Stimulated activated naive CD8-positive, alpha-beta T cell treated with anti-CD3 and anti-CD28 coated beads, Interleukin-15, Interleukin-2, amounts not matched to agents 100 ng/mL and 50 ng/mL, for 24 hours (primary cell): ENCODE data around the gene IMMP2L.

Experiments used
- H3K27ac Mint-ChIP-seq: one replicate; pipeline ENCODE4 v1.8.0; 2021; ENCODE audit warnings: mild to moderate bottlenecking, mixed read lengths
- H3K27me3 Mint-ChIP-seq: one replicate; pipeline ENCODE4 v1.8.0; 2021; ENCODE audit warnings: mixed read lengths
- H3K36me3 Mint-ChIP-seq: one replicate; pipeline ENCODE4 v1.8.0; 2021; ENCODE audit warnings: low read depth, mixed read lengths
- H3K4me1 Mint-ChIP-seq: one replicate; pipeline ENCODE4 v1.8.0; 2021; ENCODE audit warnings: low read depth, mixed read lengths
- H3K4me3 Mint-ChIP-seq: one replicate; pipeline ENCODE4 v1.8.0; 2021; ENCODE audit warnings: mild to moderate bottlenecking, mixed read lengths
- H3K9me3 Mint-ChIP-seq: one replicate; pipeline ENCODE4 v1.8.0; 2021; ENCODE audit warnings: mixed read lengths

The IMMP2L gene

DNA sequence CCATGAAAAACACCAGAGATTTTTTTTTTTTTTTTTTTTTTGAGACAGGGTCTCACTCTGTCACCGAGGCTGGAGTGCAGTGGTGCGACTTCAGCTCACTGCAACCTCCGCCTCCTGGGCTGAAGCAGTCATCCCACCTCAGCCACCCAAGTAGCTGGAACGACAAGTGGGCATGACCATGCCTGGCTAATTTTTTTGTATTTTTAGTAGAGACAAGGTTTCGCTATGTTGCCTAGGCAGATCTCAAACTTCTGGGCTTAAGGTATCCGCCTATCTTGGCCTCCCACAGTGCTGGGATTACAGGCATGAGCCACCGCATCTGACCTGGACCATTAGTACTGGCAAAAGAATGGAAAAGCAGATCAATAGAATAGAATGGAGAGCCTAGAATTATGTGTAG is 530.4 kb downstream of the IMMP2L start:
- H3K9me3 Mint-ChIP-seq: no peaks in the 10 kb centered on the region
- peaks cover 45% of the 10 kb centered on the region for H3K4me1 Mint-ChIP-seq
- no peak overlapping the region for H3K4me3 Mint-ChIP-seq
- H3K27ac Mint-ChIP-seq: no peak overlapping the region
- no peaks in the 10 kb centered on the region for H3K27me3 Mint-ChIP-seq
- H3K36me3 Mint-ChIP-seq: no peaks in the 10 kb centered on the region

DNA sequence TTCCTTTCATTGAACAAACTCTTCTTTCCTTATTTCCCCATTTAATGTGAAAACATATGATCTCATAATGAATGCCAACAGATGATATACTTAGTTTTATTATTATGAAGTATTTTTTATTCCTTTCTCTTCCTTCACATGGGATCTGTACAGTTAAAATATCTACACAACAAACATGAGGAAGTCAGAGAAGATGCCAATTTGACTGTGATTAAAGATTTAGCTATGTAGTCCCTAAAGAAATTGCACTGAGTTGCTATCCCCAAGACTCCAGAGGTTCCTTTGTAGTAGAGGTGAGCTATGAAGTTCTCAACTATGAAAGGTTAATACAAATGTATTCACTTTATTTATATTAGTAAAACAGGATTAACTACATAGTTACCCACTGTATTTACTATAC is 532.0 kb downstream of the IMMP2L start:
- H3K4me3 Mint-ChIP-seq: peak overlapping the region; percentile 73

DNA sequence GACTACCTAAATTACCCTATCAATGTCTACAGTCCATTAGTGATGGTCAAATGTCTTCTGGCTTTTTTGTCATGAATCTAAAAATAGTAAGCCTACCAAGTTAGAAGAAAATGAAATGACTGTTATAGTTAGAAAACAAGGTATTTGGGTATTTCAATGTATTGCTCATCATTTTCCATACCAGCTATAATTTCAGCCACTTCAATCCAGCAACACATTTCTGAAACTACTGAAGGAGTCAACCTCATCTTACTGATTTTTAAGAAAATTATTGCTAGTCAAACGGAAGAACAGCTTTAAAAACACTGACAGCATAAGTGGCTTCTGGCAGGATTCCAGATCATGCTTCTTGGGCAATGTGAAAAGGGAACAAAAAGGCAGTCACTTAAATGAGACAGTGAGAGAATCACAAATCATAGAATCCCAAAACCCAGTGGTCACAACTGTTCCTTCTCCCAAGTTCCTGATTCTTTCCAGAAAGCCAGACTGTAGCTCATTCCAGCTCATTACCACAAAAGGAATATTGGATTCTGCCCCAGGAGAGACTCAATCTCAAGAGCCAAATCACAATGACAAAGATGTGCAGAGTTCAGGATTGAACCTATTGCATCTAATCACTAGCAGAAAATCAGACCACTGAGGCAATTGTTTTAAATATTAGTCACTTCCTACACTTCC is 532.6 kb downstream of the IMMP2L start:
- no peaks in the 10 kb centered on the region for H3K9me3 Mint-ChIP-seq
- H3K27ac Mint-ChIP-seq: peak overlapping the region; percentile 98
- H3K4me1 Mint-ChIP-seq: peaks cover 66% of the 10 kb centered on the region
- no peaks in the 10 kb centered on the region for H3K27me3 Mint-ChIP-seq
- H3K36me3 Mint-ChIP-seq: no peaks in the 10 kb centered on the region
- peak overlapping the region; percentile 73 for H3K4me3 Mint-ChIP-seq

More for the DNA sequence above, 532.0 kb downstream of the IMMP2L start:
- Mint-ChIP-seq H3K27ac (peak overlapping the region; percentile 98), H3K4me1 (peaks cover 59% of the 10 kb centered on the region), H3K9me3 (no peaks in the 10 kb centered on the region), H3K36me3 (no peaks in the 10 kb centered on the region), H3K27me3 (no peaks in the 10 kb centered on the region)

- Mint-ChIP-seq H3K27ac (peak overlapping the region; percentile 98), H3K4me3 (peak overlapping the region; percentile 73), H3K27me3 (no peaks in the 10 kb centered on the region), H3K36me3 (no peaks in the 10 kb centered on the region), H3K9me3 (no peaks in the 10 kb centered on the region), H3K4me1 (peaks cover 71% of the 10 kb centered on the region)
Observed at GRCh38 chr7:111029141-111029572, 533.1 kb downstream of the IMMP2L start.

DNA sequence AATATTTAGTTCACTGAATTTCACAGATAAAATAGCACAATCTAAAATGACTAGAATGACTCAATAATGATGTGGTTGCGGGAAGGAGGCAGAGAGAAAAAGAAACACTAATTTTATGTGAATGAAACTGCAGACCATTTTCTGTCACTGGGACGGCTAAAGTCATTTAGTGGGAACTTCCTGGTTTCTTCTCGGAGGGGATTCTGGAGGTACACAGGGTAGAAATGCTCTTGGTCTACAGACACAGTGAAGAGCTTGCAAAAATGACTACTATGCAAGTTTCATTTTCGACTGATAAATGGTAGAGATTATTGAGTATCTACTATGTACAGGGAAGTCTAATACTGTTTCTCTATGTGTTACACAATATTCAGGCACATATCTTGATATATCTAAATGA is 534.9 kb downstream of the IMMP2L start:
- H3K4me3 Mint-ChIP-seq: peak overlapping the region; percentile 72
- H3K27me3 Mint-ChIP-seq: no peaks in the 10 kb centered on the region
- H3K36me3 Mint-ChIP-seq: peaks cover 4% of the 10 kb centered on the region
- peaks cover 86% of the 10 kb centered on the region for H3K4me1 Mint-ChIP-seq
- peak overlapping the region; percentile 86 for H3K27ac Mint-ChIP-seq
- H3K9me3 Mint-ChIP-seq: peaks cover 3% of the 10 kb centered on the region

DNA sequence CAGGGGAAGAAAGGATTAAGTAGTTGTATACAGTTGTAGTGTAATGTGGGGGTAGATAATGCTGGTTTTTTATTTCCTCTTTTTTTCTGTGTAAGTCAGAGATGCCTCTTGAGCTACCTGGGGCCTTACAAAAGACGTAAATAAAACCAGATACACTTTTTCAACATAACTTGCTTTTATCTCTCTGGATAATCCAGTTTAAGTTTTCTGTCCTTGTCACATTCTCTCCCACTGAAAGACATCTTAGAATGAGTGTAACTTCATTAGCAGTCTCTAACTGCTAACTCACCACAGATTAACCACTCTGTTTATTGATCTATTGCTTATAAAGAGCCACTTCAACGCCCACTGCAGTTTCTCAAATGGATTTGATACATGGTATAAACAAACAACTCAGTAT is 535.5 kb downstream of the IMMP2L start:
- peaks cover 9% of the 10 kb centered on the region for H3K36me3 Mint-ChIP-seq
- H3K9me3 Mint-ChIP-seq: peaks cover 6% of the 10 kb centered on the region
- peak overlapping the region; percentile 86 for H3K27ac Mint-ChIP-seq
- H3K4me3 Mint-ChIP-seq: peak overlapping the region; percentile 64
- no peaks in the 10 kb centered on the region for H3K27me3 Mint-ChIP-seq
- H3K4me1 Mint-ChIP-seq: peaks cover 92% of the 10 kb centered on the region

DNA sequence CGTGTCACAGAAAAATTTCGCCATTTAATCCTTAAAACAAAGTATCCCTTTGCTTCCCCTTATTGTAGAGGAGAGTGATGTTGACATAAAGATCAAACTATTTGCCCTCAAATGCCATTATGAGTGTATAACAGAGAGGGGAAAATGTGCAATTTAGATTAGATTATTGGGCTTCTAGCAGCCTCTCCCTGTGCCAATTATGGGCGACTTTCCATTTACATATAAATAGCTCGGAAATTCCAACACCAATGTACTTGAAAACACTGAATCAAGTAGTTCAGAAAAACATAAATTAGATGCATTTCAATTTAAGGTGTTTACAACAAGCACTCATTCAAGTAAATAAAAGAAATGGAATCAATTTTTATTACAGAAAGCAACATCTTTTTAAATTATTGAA is 535.9 kb downstream of the IMMP2L start:
- Mint-ChIP-seq H3K36me3 (peaks cover 14% of the 10 kb centered on the region), H3K4me1 (peaks cover 92% of the 10 kb centered on the region), H3K27me3 (no peaks in the 10 kb centered on the region), H3K9me3 (peaks cover 8% of the 10 kb centered on the region), H3K4me3 (peak overlapping the region; percentile 64), H3K27ac (peak overlapping the region; percentile 86)

DNA sequence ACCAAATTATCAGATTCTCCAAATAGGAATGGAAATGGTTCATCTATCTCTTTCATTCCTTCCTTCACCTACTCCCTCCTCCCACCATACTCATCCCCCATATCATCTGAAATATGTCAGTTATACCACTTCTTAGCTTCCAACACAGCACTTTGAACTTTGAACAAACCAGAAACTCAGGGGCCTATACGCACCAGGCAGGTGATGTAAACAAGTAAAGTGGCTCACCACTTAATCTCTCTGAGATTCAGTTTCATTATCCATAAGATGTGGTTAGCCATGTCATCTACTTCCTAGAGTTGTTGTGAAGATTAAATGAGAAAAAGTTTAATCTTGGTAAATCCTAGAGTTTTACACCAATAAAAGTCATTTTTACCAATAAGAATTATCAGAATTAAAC is 537.3 kb downstream of the IMMP2L start:
- H3K4me1 Mint-ChIP-seq: peaks cover 95% of the 10 kb centered on the region
- H3K4me3 Mint-ChIP-seq: peak overlapping the region; percentile 63
- peaks cover 11% of the 10 kb centered on the region for H3K9me3 Mint-ChIP-seq
- peaks cover 17% of the 10 kb centered on the region for H3K36me3 Mint-ChIP-seq
- no peaks in the 10 kb centered on the region for H3K27me3 Mint-ChIP-seq
- peak overlapping the region; percentile 87 for H3K27ac Mint-ChIP-seq

DNA sequence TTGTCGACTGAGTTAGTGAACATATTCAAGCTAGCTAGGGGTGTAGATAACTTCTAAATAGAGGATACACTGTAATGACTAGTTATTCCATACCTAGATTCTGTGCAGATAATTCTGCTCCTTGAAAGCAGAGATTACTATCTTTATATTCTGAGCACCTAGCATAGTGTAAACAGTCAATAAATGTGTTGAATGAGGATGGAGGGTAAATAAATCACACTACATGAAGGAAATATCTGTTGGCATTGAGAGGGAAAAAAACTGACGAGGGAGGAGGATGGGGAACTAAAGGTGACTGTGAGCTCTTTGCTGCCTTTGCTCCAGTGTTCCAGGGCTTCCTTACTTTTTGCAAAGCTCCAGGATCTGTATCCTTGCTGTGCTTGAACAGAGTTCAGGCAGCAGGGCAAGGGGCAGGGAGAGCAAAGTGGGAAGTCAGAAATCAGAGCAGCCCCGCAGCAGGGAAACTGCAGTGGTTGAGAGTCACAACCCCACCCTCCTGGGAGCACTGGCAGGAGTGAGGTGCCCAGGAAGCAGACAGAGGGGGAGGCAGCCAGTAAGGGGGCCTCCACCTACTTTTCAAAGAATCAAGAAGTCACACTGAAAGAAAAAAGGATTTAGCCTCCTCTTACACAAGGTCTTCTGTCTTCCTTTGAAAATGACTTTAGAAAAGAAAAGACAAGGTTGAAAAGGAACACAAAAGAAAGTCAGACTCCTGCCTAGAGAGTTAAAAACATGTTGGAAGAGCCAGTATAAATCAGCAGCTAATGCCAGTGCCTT is 543.1 kb downstream of the IMMP2L start:
- Mint-ChIP-seq H3K4me3 (peak overlapping the region; percentile 24), H3K27ac (peak overlapping the region; percentile 84), H3K9me3 (peaks cover 11% of the 10 kb centered on the region), H3K4me1 (peaks cover 85% of the 10 kb centered on the region), H3K27me3 (no peaks in the 10 kb centered on the region), H3K36me3 (peaks cover 17% of the 10 kb centered on the region)

DNA sequence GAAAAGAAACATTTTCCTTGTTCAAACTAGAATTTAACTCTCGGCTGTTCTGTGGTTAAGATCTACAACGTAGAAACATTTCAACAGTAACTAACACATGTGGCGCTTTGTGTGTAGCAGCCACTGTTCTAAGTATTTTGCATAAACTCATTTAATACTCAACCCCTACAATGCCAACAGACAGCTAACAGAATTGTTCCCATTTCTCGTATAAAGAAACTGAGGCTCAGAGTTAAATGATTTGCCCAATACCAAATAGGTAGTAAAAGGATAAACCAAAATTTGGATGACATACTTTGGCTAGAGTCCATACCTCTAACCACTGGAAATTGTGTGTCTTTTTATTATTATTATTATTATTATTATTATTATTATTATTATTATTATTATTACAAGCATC is 543.8 kb downstream of the IMMP2L start:
- Mint-ChIP-seq H3K27ac (no peak overlapping the region), H3K4me1 (peaks cover 85% of the 10 kb centered on the region), H3K27me3 (no peaks in the 10 kb centered on the region), H3K36me3 (peaks cover 17% of the 10 kb centered on the region), H3K9me3 (peaks cover 11% of the 10 kb centered on the region), H3K4me3 (peak overlapping the region; percentile 38)

DNA sequence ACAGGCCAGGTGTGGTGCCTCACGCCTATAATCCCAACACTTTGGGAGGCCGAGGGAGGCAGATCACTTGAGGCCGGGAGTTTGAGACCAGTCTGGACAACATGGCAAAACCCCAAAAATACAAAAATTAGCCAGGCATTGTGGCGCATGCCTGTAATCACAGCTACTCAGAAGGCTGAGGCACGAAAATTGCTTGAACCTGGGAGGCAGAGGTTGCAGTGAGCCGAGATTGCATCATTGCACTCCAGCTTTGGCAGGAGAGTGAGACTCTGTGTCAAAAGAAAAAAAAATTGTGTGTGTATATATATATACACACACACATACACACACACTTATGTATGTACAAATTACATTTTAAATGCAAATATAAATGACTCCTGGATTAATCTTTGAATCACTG is 548.2 kb downstream of the IMMP2L start:
- no peaks in the 10 kb centered on the region for H3K36me3 Mint-ChIP-seq
- no peaks in the 10 kb centered on the region for H3K9me3 Mint-ChIP-seq
- H3K4me3 Mint-ChIP-seq: peak overlapping the region; percentile 45
- no peaks in the 10 kb centered on the region for H3K27me3 Mint-ChIP-seq
- peaks cover 46% of the 10 kb centered on the region for H3K4me1 Mint-ChIP-seq
- peak overlapping the region; percentile 90 for H3K27ac Mint-ChIP-seq

- peak overlapping the region; percentile 86 for H3K27ac Mint-ChIP-seq
- no peaks in the 10 kb centered on the region for H3K36me3 Mint-ChIP-seq
- H3K4me1 Mint-ChIP-seq: peaks cover 37% of the 10 kb centered on the region
- H3K27me3 Mint-ChIP-seq: no peaks in the 10 kb centered on the region
- H3K9me3 Mint-ChIP-seq: no peaks in the 10 kb centered on the region
- peak overlapping the region; percentile 76 for H3K4me3 Mint-ChIP-seq
Observed at GRCh38 chr7:111012799-111013675, 549.3 kb downstream of the IMMP2L start.

DNA sequence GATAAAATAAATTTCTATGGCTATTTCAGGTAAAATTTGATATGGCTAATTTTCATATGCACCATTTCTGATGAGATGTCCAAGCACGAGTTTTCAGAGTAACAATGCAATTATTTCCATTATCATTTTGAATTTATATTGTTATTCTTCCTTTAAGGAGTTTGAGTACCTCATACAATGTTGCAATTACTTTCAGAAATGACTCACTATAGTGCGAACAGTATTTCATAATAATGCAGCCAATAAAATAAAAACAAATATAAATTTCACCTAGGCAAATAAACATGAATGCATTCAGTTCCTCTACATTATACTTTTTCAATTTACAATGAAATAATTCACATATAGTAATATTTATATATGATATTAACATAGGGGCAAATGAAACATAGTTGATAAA is 550.1 kb downstream of the IMMP2L start:
- Mint-ChIP-seq H3K4me1 (peaks cover 28% of the 10 kb centered on the region), H3K27ac (peak overlapping the region; percentile 92), H3K4me3 (peak overlapping the region; percentile 76)

GRCh38 chr7:111011520-111011919 is 550.8 kb downstream of the IMMP2L start:
- H3K4me1 Mint-ChIP-seq: peaks cover 26% of the 10 kb centered on the region
- peak overlapping the region; percentile 92 for H3K27ac Mint-ChIP-seq
- no peaks in the 10 kb centered on the region for H3K27me3 Mint-ChIP-seq
- no peaks in the 10 kb centered on the region for H3K36me3 Mint-ChIP-seq
- no peaks in the 10 kb centered on the region for H3K9me3 Mint-ChIP-seq
- peak overlapping the region; percentile 76 for H3K4me3 Mint-ChIP-seq

More for the DNA sequence above, 550.1 kb downstream of the IMMP2L start:
- no peaks in the 10 kb centered on the region for H3K36me3 Mint-ChIP-seq
- no peaks in the 10 kb centered on the region for H3K27me3 Mint-ChIP-seq
- H3K9me3 Mint-ChIP-seq: no peaks in the 10 kb centered on the region

DNA sequence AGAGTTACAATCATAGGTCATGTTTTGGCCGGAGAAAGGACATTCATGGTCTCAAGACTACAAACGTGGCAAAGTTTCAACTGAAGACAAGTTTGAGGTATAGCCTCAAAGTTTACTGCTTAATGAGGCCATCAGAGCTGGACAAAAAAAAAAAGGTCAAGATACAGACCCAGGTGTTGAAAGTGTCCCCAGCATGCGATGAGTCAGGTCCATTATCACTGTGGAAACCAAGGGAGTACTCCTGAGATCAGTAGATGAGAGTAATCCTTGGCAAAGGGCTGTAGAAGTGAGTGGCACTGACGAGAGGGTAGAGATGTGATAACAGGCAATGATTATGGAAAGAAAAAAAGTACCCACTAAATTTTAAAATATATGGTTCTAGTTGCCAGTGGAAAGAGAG is 551.5 kb downstream of the IMMP2L start:
- H3K27ac Mint-ChIP-seq: peak overlapping the region; percentile 92
- H3K36me3 Mint-ChIP-seq: no peaks in the 10 kb centered on the region
- peaks cover 22% of the 10 kb centered on the region for H3K4me1 Mint-ChIP-seq
- H3K4me3 Mint-ChIP-seq: peak overlapping the region; percentile 76
- H3K27me3 Mint-ChIP-seq: no peaks in the 10 kb centered on the region
- H3K9me3 Mint-ChIP-seq: no peaks in the 10 kb centered on the region
